Measurements from ENCODE around the gene CRTC1. TPM values are rescaled to one million over a fixed set of nuclear protein-coding genes. Genes with fewer than 3 reads are reported as not detected.

The CRTC1 gene
- total RNA-seq, 1 experiment from 2014 or later = 12.3 TPM

DNA sequence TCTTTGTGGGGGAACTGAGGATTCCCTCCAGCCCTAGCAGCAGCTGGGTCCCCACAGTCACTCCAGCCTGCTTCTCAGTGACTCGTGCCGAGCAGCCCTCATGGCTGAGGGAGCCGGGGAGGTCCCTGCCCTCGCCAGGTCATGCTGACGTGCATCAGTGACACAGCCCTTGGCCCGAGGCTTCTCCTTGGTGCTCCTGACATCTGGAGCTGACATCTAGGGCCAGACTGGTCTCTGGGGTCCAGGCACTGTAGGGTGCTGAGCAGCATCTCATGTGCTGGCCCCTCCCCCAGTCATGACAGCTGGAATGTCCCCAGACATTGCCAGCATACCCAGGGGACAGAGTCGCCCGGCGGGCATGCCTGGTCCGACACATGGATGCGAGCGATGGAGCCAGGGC is 93.3 kb downstream of the CRTC1 start (continued):
- TF ChIP-seq NR3C1 (CRISPR knock-in tag; conservative IDR thresholded peaks at IDR 0.05; ENCODE audit: low read depth) (no peak), ESRRA (CRISPR knock-in tag; IDR thresholded peaks at IDR 0.05; ENCODE audit: borderline replicate concordance) (no peak), ATF2 (CRISPR knock-in tag; IDR thresholded peaks at IDR 0.05; ENCODE audit: borderline replicate concordance, low read depth) (no peak), PREB (CRISPR knock-in tag; IDR thresholded peaks at IDR 0.05; ENCODE audit: borderline replicate concordance) (no peak), ZNF396 (CRISPR knock-in tag; IDR thresholded peaks at IDR 0.05; ENCODE audit: borderline replicate concordance) (no peak)

GRCh38 chr19:18777301-18778075 is 94.0 kb downstream of the CRTC1 start:
- ChIA-PET CTCF (interaction anchor here (0.7 to 1.9 kb wide), 10 partner anchors 10 to 339 kb away, joined by 3 to 15 read pairs (median 3); no protein-coding TSS in a partner anchor), POLR2A (interaction anchor here (0.6 kb wide), 1 partner anchor 83 kb away, joined by 6 read pairs; no protein-coding TSS in a partner anchor)
- peak overlapping the region; percentile 36; the same call in 1 of the 2 replicates for H3K4me3 Mint-ChIP-seq
- H3K4me1 Mint-ChIP-seq = no peaks in the 10 kb centered on the region
- DNase-seq (ENCODE audit: low spot score) (no peak), ATAC-seq (no peak; the same call in 1 of the 2 replicates)
- no peak overlapping the region for H3K27ac Mint-ChIP-seq
- no peaks in the 10 kb centered on the region for H3K9me3 Mint-ChIP-seq
- H3K27me3 Mint-ChIP-seq (ENCODE audit: low read depth) = peaks cover 96% of the 10 kb centered on the region
- no peaks in the 10 kb centered on the region for H3K36me3 Mint-ChIP-seq
- TF ChIP-seq, protein P1, sequence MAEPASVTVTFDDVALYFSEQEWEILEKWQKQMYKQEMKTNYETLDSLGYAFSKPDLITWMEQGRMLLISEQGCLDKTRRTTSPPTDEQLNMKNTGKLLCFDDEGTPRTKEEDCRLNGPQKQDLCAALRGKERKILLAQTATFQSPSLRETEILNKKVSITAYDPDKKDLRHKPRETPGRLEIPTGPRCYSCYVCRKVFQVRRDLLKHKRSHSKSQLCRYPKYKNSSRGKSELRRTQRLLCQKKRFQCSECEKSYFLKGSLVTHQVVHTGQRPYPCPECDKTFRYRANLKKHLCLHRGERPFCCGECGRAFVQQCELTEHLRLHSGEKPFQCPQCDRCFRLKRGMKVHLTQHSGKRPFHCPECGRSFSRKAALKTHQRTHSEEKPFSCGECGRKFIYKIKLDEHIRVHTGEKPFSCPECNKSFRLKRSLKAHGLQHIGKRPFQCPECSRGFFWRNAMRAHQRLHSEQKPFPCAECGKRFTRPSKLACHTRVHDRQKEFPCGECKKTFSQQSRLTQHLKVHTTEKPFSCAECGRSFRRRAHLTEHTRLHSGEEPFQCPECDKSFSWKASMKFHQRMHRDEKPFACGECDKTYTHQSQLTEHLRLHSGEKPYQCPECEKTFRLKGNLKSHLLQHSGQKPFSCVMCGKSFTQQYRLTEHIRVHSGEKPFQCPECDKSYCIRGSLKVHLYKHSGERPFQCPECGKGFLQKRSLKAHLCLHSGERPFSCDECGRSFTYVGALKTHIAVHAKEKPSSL (CRISPR knock-in tag; conservative IDR thresholded peaks at IDR 0.05) = no peak
- TF ChIP-seq FOXJ3 (CRISPR knock-in tag; IDR thresholded peaks at IDR 0.05; ENCODE audit: borderline replicate concordance) = no peak
- TF ChIP-seq TEAD4 (CRISPR knock-in tag; IDR thresholded peaks at IDR 0.05) = no peak
- TF ChIP-seq, protein P2, sequence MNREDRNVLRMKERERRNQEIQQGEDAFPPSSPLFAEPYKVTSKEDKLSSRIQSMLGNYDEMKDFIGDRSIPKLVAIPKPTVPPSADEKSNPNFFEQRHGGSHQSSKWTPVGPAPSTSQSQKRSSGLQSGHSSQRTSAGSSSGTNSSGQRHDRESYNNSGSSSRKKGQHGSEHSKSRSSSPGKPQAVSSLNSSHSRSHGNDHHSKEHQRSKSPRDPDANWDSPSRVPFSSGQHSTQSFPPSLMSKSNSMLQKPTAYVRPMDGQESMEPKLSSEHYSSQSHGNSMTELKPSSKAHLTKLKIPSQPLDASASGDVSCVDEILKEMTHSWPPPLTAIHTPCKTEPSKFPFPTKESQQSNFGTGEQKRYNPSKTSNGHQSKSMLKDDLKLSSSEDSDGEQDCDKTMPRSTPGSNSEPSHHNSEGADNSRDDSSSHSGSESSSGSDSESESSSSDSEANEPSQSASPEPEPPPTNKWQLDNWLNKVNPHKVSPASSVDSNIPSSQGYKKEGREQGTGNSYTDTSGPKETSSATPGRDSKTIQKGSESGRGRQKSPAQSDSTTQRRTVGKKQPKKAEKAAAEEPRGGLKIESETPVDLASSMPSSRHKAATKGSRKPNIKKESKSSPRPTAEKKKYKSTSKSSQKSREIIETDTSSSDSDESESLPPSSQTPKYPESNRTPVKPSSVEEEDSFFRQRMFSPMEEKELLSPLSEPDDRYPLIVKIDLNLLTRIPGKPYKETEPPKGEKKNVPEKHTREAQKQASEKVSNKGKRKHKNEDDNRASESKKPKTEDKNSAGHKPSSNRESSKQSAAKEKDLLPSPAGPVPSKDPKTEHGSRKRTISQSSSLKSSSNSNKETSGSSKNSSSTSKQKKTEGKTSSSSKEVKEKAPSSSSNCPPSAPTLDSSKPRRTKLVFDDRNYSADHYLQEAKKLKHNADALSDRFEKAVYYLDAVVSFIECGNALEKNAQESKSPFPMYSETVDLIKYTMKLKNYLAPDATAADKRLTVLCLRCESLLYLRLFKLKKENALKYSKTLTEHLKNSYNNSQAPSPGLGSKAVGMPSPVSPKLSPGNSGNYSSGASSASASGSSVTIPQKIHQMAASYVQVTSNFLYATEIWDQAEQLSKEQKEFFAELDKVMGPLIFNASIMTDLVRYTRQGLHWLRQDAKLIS (CRISPR knock-in tag; IDR thresholded peaks at IDR 0.05; ENCODE audit: borderline replicate concordance) = no peak
- TF ChIP-seq ZMAT4 (CRISPR knock-in tag; IDR thresholded peaks at IDR 0.05) = no peak
- TF ChIP-seq, protein P3, sequence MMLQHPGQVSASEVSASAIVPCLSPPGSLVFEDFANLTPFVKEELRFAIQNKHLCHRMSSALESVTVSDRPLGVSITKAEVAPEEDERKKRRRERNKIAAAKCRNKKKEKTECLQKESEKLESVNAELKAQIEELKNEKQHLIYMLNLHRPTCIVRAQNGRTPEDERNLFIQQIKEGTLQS (CRISPR knock-in tag; conservative IDR thresholded peaks at IDR 0.05) = no peak
- TF ChIP-seq USF1 (CRISPR knock-in tag; IDR thresholded peaks at IDR 0.05) = no peak
- no peak for TF ChIP-seq HMGA2 (CRISPR knock-in tag; IDR thresholded peaks at IDR 0.05)
- TF ChIP-seq, protein P4, sequence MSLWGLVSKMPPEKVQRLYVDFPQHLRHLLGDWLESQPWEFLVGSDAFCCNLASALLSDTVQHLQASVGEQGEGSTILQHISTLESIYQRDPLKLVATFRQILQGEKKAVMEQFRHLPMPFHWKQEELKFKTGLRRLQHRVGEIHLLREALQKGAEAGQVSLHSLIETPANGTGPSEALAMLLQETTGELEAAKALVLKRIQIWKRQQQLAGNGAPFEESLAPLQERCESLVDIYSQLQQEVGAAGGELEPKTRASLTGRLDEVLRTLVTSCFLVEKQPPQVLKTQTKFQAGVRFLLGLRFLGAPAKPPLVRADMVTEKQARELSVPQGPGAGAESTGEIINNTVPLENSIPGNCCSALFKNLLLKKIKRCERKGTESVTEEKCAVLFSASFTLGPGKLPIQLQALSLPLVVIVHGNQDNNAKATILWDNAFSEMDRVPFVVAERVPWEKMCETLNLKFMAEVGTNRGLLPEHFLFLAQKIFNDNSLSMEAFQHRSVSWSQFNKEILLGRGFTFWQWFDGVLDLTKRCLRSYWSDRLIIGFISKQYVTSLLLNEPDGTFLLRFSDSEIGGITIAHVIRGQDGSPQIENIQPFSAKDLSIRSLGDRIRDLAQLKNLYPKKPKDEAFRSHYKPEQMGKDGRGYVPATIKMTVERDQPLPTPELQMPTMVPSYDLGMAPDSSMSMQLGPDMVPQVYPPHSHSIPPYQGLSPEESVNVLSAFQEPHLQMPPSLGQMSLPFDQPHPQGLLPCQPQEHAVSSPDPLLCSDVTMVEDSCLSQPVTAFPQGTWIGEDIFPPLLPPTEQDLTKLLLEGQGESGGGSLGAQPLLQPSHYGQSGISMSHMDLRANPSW (CRISPR knock-in tag; conservative IDR thresholded peaks at IDR 0.05; ENCODE audit: low read depth) = no peak
- no peak for TF ChIP-seq EMX1 (CRISPR knock-in tag; IDR thresholded peaks at IDR 0.05)
- no peak for TF ChIP-seq ZNF416 (CRISPR knock-in tag; IDR thresholded peaks at IDR 0.05)
- TF ChIP-seq ATF2 (CRISPR knock-in tag; IDR thresholded peaks at IDR 0.05; ENCODE audit: borderline replicate concordance, low read depth) = no peak
